GM18861 (cell line): Measurements from ENCODE around the gene RGS3.

Experiments used
- ATAC-seq: cut with Tn5 transposase; IDR thresholded peaks from one replicate; pipeline ENCODE4 v1.9.1; 2021; ENCODE audit not compliant: unreplicated experiment

The RGS3 gene

GRCh38 chr9:113598451-113598850 is 134.9 kb downstream of the RGS3 start:
- no peak for ATAC-seq

- no peak for ATAC-seq
Observed at GRCh38 chr9:113598883-113599282, 135.4 kb downstream of the RGS3 start.

- ATAC-seq = no peak
Observed at GRCh38 chr9:113599646-113600022, 136.1 kb downstream of the RGS3 start.

- ATAC-seq = no peak
Observed at GRCh38 chr9:113600023-113600823, 136.7 kb downstream of the RGS3 start.

- ATAC-seq = no peak
Observed at GRCh38 chr9:113600871-113601614, 137.5 kb downstream of the RGS3 start.

- no peak for ATAC-seq
Observed at GRCh38 chr9:113601656-113602055, 138.1 kb downstream of the RGS3 start.

- peak; percentile 84 for ATAC-seq
Observed at GRCh38 chr9:113602126-113603047, 138.9 kb downstream of the RGS3 start.

- ATAC-seq = no peak
Observed at GRCh38 chr9:113603048-113603375, 139.5 kb downstream of the RGS3 start.

- ATAC-seq = no peak
Observed at GRCh38 chr9:113603773-113604172, 140.2 kb downstream of the RGS3 start.

GRCh38 chr9:113604393-113604792 is 140.9 kb downstream of the RGS3 start:
- ATAC-seq = no peak

- ATAC-seq = no peak
Observed at GRCh38 chr9:113606510-113606909, 143.0 kb downstream of the RGS3 start.

GRCh38 chr9:113608082-113608685 is 144.7 kb downstream of the RGS3 start:
- ATAC-seq = no peak

- no peak for ATAC-seq
Observed at GRCh38 chr9:113609562-113610318, 146.2 kb downstream of the RGS3 start.

- ATAC-seq = no peak
Observed at GRCh38 chr9:113611461-113612215, 148.1 kb downstream of the RGS3 start.

GRCh38 chr9:113612216-113612747 is 148.8 kb downstream of the RGS3 start:
- no peak for ATAC-seq

- no peak for ATAC-seq
Observed at GRCh38 chr9:113612828-113613227, 149.3 kb downstream of the RGS3 start.

- no peak for ATAC-seq
Observed at GRCh38 chr9:113613815-113614413, 150.4 kb downstream of the RGS3 start.

- ATAC-seq = peak; percentile 53
Observed at GRCh38 chr9:113614843-113615648, 151.5 kb downstream of the RGS3 start.
